NCI-H1048 (cell line): ENCODE results near the gene FBXW9.
A peak's percentile ranks its signal among the peaks of the same experiment; 100 is the strongest.
"Not testable (repeated sequence)": the region's sequence is repeated elsewhere in the genome, so short reads cannot be mapped to it uniquely, and the experiment has no call there.

Source experiments
- DNase-seq: peaks from one replicate; lab custom pipeline; 2025; lab: John Stamatoyannopoulos, UW

FBXW9 gene

GRCh38 chr19:12680034-12680433 lies 16.4 kb downstream of the FBXW9 start:
- DNase-seq, result no peak

GRCh38 chr19:12678039-12678438 lies 18.4 kb downstream of the FBXW9 start:
- not testable (repeated sequence) for DNase-seq

GRCh38 chr19:12676928-12677327 lies 19.5 kb downstream of the FBXW9 start:
- DNase-seq, result no peak

GRCh38 chr19:12676384-12676792 lies 20.0 kb downstream of the FBXW9 start:
- DNase-seq, result peak; percentile 63

- no peak for DNase-seq
Measured at GRCh38 chr19:12675940-12676339, 20.5 kb downstream of the FBXW9 start.

GRCh38 chr19:12675399-12675798 lies 21.0 kb downstream of the FBXW9 start:
- no peak for DNase-seq

- DNase-seq, result no peak
Measured at GRCh38 chr19:12672744-12673143, 23.7 kb downstream of the FBXW9 start.

GRCh38 chr19:12670159-12670928 lies 26.1 kb downstream of the FBXW9 start:
- DNase-seq, result no peak

- DNase-seq, result peak; percentile 44
Measured at GRCh38 chr19:12669270-12670158, 26.9 kb downstream of the FBXW9 start.

- DNase-seq, result no peak
Measured at GRCh38 chr19:12668932-12669269, 27.5 kb downstream of the FBXW9 start.

GRCh38 chr19:12668346-12668745 lies 28.1 kb downstream of the FBXW9 start:
- DNase-seq, result no peak

GRCh38 chr19:12667731-12668302 lies 28.6 kb downstream of the FBXW9 start:
- DNase-seq, result no peak

- DNase-seq, result peak; percentile 51
Measured at GRCh38 chr19:12666265-12667048, 30.0 kb downstream of the FBXW9 start, which contains the start of the genes MAN2B1 and WDR83. Gene MAN2B1, minus strand, starts transcription at chr19:12666742. Its CDS starts 41 bp downstream, at chr19:12666701. Gene WDR83, plus strand, starts transcription at chr19:12666807. Its CDS starts 2,984 bp downstream, at chr19:12669791.

GRCh38 chr19:12665671-12666264 lies 30.7 kb downstream of the FBXW9 start:
- DNase-seq, result no peak

- DNase-seq, result no peak
Measured at GRCh38 chr19:12665281-12665573, 31.2 kb downstream of the FBXW9 start.

GRCh38 chr19:12664406-12665280 lies 31.8 kb downstream of the FBXW9 start:
- no peak for DNase-seq

- no peak for DNase-seq
Measured at GRCh38 chr19:12660980-12661379, 35.5 kb downstream of the FBXW9 start.

GRCh38 chr19:12657966-12658365 lies 38.5 kb downstream of the FBXW9 start:
- no peak for DNase-seq

- DNase-seq, result no peak
Measured at GRCh38 chr19:12656899-12657571, 39.4 kb downstream of the FBXW9 start.

- no peak for DNase-seq
Measured at GRCh38 chr19:12655546-12655945, 40.9 kb downstream of the FBXW9 start.
